ENCODE results near the gene PPP3CA. TPM values are rescaled to one million over a fixed set of nuclear protein-coding genes. Genes with fewer than 3 reads are reported as not detected.

Gene PPP3CA
- total RNA-seq, 1 experiment from 2014 or later, result 15.5 TPM

GRCh38 chr4:101031971-101032370 lies 315.4 kb downstream of the PPP3CA start:
- no peaks in the 10 kb centered on the region for H3K36me3 ChIP-seq (ENCODE audit: low read depth, low read length)
- POLR2A ChIA-PET (ENCODE audit: unreplicated experiment), result no interaction called here
- no peak overlapping the region for H3K27ac ChIP-seq (ENCODE audit: low read length)
- H3K9me3 ChIP-seq (ENCODE audit: low read length), result no peaks in the 10 kb centered on the region
- no TSS peak for BruUV-seq (replicated peaks)
- intact Hi-C loops (cut with micrococcal nuclease), result no loop called here
- no peaks in the 10 kb centered on the region for H3K9me2 ChIP-seq (replicated peaks; ENCODE audit: low read length)
- no peaks in the 10 kb centered on the region for H3K79me2 ChIP-seq (ENCODE audit: low read length)
- H3K9ac ChIP-seq (ENCODE audit: low read length), result no peak overlapping the region
- no peaks in the 10 kb centered on the region for H3K27me3 ChIP-seq (ENCODE audit: low read length)
- no peak overlapping the region for H3K4me2 ChIP-seq (ENCODE audit: low read length)
- no peak overlapping the region for H3K4me3 ChIP-seq (ENCODE audit: low read length)
- H4K20me1 ChIP-seq (ENCODE audit: low read length), result no peaks in the 10 kb centered on the region
- H3K4me1 ChIP-seq (ENCODE audit: insufficient read depth, low read length), result no peaks in the 10 kb centered on the region
- TF ChIP-seq EZH2 (IDR thresholded peaks at IDR 0.05; ENCODE audit: low read length, unreplicated experiment) (no peak), EZH2phosphoT487 (IDR thresholded peaks at IDR 0.05; ENCODE audit: borderline replicate concordance, low read length) (no peak), CTCF (conservative IDR thresholded peaks at IDR 0.05; ENCODE audit: low read depth, low read length) (no peak)
- no peak for ATAC-seq
- H3F3A ChIP-seq (ENCODE audit: low read length, unreplicated experiment), result no peaks in the 10 kb centered on the region
- DNase-seq, result no peak
- no peak overlapping the region for H2AFZ ChIP-seq (ENCODE audit: low read length)
- CTCF ChIA-PET, result no interaction called here

- Histone ChIP-seq H3K9ac (ENCODE audit: low read length) (no peak overlapping the region), H4K20me1 (ENCODE audit: low read length) (no peaks in the 10 kb centered on the region), H3K27ac (ENCODE audit: low read length) (no peak overlapping the region), H3K27me3 (ENCODE audit: low read length) (no peaks in the 10 kb centered on the region), H3K36me3 (ENCODE audit: low read depth, low read length) (no peaks in the 10 kb centered on the region), H3K79me2 (ENCODE audit: low read length) (no peaks in the 10 kb centered on the region), H2AFZ (ENCODE audit: low read length) (no peak overlapping the region), H3F3A (ENCODE audit: low read length, unreplicated experiment) (no peaks in the 10 kb centered on the region), H3K4me3 (ENCODE audit: low read length) (no peak overlapping the region), H3K4me2 (ENCODE audit: low read length) (no peak overlapping the region), H3K9me2 (replicated peaks; ENCODE audit: low read length) (no peaks in the 10 kb centered on the region), H3K4me1 (ENCODE audit: insufficient read depth, low read length) (no peaks in the 10 kb centered on the region), H3K9me3 (ENCODE audit: low read length) (no peaks in the 10 kb centered on the region)
- TF ChIP-seq EZH2 (IDR thresholded peaks at IDR 0.05; ENCODE audit: low read length, unreplicated experiment) (no peak), EZH2phosphoT487 (IDR thresholded peaks at IDR 0.05; ENCODE audit: borderline replicate concordance, low read length) (no peak), CTCF (conservative IDR thresholded peaks at IDR 0.05; ENCODE audit: low read depth, low read length) (no peak)
- ATAC-seq, result no peak
- CTCF ChIA-PET, result interaction anchor here (0.6 kb wide), 1 partner anchor 8 kb away, joined by 3 read pairs; no protein-coding TSS in a partner anchor
- intact Hi-C loops (cut with micrococcal nuclease), result no loop called here
- no TSS peak for BruUV-seq (replicated peaks)
- POLR2A ChIA-PET (ENCODE audit: unreplicated experiment), result no interaction called here
- DNase-seq, result no peak
These were observed 318.4 kb downstream of the PPP3CA start for GRCh38 chr4:101028886-101029285.

GRCh38 chr4:101027721-101028120 lies 319.6 kb downstream of the PPP3CA start:
- H3K27me3 ChIP-seq (ENCODE audit: low read length), result no peaks in the 10 kb centered on the region
- H3K36me3 ChIP-seq (ENCODE audit: low read depth, low read length), result no peaks in the 10 kb centered on the region
- no peak for DNase-seq
- no peak overlapping the region for H3K4me3 ChIP-seq (ENCODE audit: low read length)
- no peaks in the 10 kb centered on the region for H3F3A ChIP-seq (ENCODE audit: low read length, unreplicated experiment)
- no peaks in the 10 kb centered on the region for H3K4me1 ChIP-seq (ENCODE audit: insufficient read depth, low read length)
- H2AFZ ChIP-seq (ENCODE audit: low read length), result no peak overlapping the region
- TF ChIP-seq CTCF (conservative IDR thresholded peaks at IDR 0.05; ENCODE audit: low read depth, low read length) (no peak), EZH2 (IDR thresholded peaks at IDR 0.05; ENCODE audit: low read length, unreplicated experiment) (no peak), EZH2phosphoT487 (IDR thresholded peaks at IDR 0.05; ENCODE audit: borderline replicate concordance, low read length) (no peak)
- H3K27ac ChIP-seq (ENCODE audit: low read length), result no peak overlapping the region
- BruUV-seq (replicated peaks), result no TSS peak
- H3K9ac ChIP-seq (ENCODE audit: low read length), result no peak overlapping the region
- H3K9me2 ChIP-seq (replicated peaks; ENCODE audit: low read length), result no peaks in the 10 kb centered on the region
- no peak overlapping the region for H3K4me2 ChIP-seq (ENCODE audit: low read length)
- ChIA-PET POLR2A (ENCODE audit: unreplicated experiment) (no interaction called here), CTCF (no interaction called here)
- H4K20me1 ChIP-seq (ENCODE audit: low read length), result no peaks in the 10 kb centered on the region
- intact Hi-C loops (cut with micrococcal nuclease), result no loop called here
- no peaks in the 10 kb centered on the region for H3K9me3 ChIP-seq (ENCODE audit: low read length)
- H3K79me2 ChIP-seq (ENCODE audit: low read length), result no peaks in the 10 kb centered on the region
- no peak for ATAC-seq
